GM19193 (cell line): ENCODE data around the gene RHOD.

Source experiments
- POLR2A ChIP-seq: IDR thresholded peaks from 4 replicates; pipeline ENCODE4 v1.6.1; 2011; ENCODE audit not compliant: insufficient read depth, insufficient read length; ENCODE audit errors: extremely low read depth

The RHOD gene

DNA sequence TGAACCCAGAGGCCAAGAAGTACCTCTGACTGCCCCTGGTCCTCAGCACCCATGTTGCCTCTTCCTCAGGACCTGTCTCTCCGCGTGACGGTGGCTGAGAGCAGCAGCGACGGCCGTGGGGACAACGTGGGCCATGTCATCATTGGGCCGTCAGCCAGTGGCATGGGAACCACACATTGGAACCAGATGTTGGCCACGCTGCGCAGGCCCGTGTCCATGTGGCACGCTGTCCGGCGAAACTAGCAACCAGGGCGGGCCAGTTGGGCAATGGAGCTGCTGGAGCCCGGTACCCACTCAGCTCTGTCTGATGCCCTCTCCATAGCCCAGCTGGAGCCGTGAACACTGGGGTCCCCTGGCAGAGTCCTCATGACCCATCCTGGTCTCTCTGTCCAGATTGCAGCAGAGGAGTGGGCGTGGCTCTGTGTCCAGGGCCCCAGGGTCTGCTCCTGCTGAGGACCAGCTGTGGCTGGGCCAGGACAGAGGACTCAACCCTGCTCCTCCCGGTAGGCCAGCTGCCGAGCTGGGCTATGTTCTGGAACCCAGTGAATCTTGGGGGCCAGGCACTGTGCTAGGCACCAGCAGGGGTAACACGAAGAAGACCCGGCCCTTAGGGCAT, 8.0 kb upstream of the RHOD start:
- no peak for TF ChIP-seq POLR2A

- no peak for TF ChIP-seq POLR2A
Measured at GRCh38 chr11:67050139-67050538, 6.5 kb upstream of the RHOD start.

DNA sequence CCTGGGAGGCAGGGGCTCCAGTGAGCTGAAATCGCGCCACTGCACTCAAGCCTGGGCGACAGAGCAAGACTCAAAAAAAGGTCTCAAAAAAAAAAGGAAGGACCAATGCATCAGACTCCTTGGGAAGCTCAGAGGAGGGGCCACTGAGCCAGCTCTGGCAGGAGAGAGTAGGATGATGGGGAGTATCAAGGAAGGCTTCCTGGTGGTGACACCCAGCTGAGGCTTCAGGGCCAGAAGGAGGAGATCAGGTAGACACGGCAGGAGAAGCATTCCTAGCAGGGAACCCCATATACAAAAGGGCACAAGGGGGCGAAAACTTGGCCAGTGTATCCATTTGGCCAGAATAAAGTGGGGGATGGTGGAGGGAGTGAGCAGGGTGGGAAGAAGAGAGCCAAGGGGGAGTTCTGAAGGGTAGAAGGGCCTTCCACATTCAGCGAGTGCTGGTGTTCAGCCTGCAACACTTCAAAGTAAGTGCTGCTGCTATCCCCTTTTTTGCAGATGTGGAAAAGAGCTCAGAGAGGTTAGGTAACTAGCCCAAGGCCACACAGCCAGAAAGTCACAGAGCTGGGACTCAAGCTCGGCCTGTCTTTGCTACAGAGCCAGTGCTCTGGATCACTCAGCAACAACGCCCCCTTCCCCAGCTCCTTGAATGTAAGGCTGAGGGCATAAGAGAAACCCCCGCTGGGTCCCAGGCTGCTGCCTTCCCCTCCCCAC, 5.3 kb upstream of the RHOD start:
- no peak for TF ChIP-seq POLR2A

DNA sequence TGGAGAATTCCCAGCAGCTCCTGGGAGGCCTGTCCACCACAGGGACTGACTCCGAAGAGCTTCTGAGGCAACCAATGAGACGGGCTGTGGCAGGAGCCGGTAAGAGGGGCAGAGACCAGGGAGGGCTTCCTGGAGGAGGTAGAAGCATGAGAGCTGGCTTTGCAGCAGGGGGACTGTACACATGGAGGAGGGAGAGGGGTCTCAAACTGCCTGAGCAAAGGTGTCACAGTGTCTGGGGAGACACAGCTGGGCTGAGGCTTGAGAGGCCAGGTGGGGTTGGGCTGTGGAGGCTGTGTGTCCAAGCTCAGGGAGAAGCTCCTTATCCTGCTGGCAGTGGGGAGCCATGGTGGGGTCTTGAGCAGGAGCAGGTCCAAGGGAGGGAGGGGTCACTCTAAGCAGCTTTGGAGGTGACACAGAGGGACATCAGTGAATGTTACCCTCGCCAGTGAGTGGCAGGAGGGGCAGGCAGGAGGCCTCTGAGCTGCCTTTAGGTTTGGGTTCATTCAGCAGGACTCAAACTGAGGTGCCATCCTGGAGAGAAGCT, 4.6 kb upstream of the RHOD start:
- TF ChIP-seq POLR2A, result no peak

DNA sequence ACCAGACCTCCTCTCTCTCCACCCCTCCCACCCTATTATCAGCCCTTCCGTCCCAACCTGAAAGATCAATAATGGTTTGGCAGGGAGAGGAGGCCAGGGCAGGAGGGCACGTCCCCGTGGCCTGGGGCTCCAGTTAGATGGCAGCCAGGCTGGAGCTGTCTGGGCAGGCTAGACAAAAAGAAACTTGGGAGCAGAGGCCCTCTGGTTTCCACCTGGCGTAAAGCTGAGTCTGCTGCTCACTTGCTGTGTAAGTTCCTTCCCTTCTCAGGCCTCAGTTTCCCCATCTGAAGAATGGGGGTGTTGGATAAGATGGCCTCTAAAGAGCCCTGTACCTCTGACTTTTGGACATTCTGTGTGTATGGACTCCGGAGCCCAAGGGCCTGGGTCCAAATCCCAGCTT, 3.8 kb upstream of the RHOD start:
- TF ChIP-seq POLR2A, result no peak

GRCh38 chr11:67053896-67054329, 2.7 kb upstream of the RHOD start:
- TF ChIP-seq POLR2A, result no peak

- no peak for TF ChIP-seq POLR2A
Measured at GRCh38 chr11:67054346-67054835, 2.3 kb upstream of the RHOD start.

GRCh38 chr11:67054836-67055523, 1.7 kb upstream of the RHOD start:
- TF ChIP-seq POLR2A, result no peak

DNA sequence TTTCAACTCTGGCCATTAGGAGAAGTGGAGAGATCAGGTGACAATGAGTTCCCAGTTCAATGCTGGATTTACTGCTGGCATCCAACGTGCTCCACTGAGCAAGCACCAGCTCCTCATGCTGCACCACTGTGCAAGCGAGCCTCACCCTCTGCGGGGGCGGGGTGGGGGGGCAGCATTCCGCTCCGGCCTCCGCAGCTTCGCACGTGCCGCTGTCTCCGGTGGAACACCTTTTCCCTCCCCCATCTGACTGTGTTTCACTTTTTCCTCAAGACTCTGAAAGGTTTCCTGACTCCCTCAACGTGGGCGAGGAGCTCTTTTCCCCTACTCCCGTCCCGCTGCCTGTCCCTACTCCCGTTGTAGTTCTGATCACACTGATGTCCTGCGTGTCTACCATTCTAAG, 835 bp upstream of the RHOD start:
- no peak for TF ChIP-seq POLR2A

DNA sequence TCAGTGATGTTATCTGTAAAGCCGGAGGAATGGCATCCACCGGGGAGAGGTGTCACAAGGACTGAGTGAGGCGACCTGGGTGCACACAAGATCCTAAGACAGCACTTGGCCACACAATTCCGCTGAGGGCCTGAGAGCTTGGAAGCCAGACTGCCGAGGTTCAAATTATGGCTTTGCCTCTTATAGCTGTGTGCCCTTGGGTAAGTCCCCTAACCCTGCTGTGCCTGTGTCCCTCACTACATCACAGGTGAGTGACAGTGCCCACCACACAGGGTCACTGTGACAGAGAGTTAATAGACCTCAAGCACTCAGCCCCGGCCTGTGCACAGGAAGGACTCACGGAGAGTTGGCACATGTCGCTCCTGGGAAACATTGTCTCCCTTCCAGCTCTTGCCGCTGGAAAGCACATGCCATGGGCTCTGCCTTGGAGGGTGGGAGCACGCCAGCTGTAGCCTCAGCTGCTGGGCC, 592 bp downstream of the RHOD start:
- TF ChIP-seq POLR2A, result no peak

GRCh38 chr11:67058506-67058905, 1.9 kb downstream of the RHOD start:
- no peak for TF ChIP-seq POLR2A

- TF ChIP-seq POLR2A, result no peak
Measured at GRCh38 chr11:67059671-67060070, 3.0 kb downstream of the RHOD start.

DNA sequence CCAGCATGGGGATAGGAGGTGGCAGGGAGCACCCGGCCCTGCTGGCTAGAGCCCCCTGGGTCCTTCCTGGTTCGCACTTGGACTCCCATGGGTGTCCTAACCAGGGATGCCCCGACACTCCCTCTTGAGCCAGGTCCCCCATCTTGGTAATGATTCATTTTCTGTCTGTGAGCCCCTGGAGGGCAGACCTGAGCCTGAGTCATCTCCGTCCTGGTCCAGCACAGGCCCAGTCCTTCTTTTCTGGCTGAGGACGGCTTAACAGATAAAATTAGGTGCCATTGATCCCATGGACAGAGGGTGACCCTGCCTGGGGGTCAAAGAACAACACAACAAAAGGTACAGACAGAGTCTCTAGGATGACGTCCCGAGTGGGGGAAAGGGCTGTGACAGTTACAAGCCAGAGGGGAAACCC, 3.5 kb downstream of the RHOD start:
- TF ChIP-seq POLR2A, result no peak

DNA sequence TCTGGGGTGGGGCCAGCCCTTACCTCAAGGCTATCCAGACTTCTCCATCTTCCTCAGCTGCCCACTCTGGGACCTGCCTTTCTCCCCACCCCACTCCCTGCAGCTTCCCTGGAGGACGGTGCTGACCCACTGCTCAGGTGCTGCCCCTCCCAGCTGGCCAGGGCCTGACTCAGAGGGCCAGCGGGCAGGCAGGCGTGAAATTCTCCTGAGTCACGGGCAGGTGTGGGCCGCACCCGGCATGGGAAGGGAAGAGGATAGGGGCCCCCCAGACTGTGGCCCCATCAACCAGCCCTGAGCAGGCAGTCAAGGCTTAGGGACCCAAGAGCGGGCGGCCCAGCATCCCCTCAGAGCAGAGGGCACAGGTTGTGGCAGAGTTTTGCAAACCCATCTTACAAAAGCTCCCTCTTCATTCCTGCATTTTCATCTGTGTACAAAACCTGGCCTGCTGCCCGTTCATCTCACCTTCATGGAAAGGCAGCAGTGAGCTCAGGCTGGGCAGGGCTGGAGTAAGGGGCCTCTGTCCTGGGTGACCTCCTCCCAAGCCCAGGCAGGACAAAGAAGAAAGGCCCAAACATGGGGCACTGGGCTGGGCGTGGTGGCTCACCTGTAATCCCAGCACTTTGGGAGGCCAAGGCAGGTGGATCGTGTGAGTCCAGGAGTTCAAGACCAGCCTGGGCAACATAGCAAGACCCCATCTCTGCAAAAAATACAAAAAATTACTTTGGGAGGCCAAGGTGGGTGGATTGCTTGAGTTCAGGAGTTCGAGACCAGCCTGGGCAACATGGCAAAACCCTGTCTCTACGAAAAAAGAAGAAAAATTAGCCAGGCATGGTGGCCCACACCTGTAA, 6.1 kb downstream of the RHOD start:
- no peak for TF ChIP-seq POLR2A
